ENCODE measurements around the gene TAF11. TPM values are rescaled to one million over a fixed set of nuclear protein-coding genes. Genes with fewer than 3 reads are reported as not detected.
"Not testable (repeated sequence)": the region's sequence is repeated elsewhere in the genome, so short reads cannot be mapped to it uniquely, and the experiment has no call there.

The TAF11 gene
- total and polyA plus RNA-seq, 2 donors (not counting 3 experiments of a cell fraction or from before 2014, with no cell fraction given) = 30.7 to 37.1 TPM

- FAIRE-seq = no peak
Measured at GRCh38 chr6:34884996-34885395, 2.8 kb downstream of the TAF11 start.

GRCh38 chr6:34884073-34884472 is 3.8 kb downstream of the TAF11 start:
- peaks cover 11% of the 10 kb centered on the region for H3K4me1 ChIP-seq (ENCODE audit: control insufficient read depth, extremely low read depth, insufficient read depth, low read length)
- DNase-seq (ENCODE audit: low read depth, low spot score); H3K27ac ChIP-seq (ENCODE audit: insufficient read depth, low read depth, low read length); H3K4me3 ChIP-seq (replicated peaks in 1 of 3; ENCODE audit: insufficient read depth in 1 of 3, low read depth in 1 of 3, low read length in 3 of 3); BruUV-seq (replicated peaks); dilution Hi-C loops (cut with MboI; ENCODE audit: extremely low pct_ligation_motif_present, low sequenced_read_pairs); H2AFZ ChIP-seq (ENCODE audit: low read depth, low read length); H3K27me3 ChIP-seq (ENCODE audit: control insufficient read depth in 2 of 2, insufficient read depth in 2 of 2, low read length in 2 of 2); H3K9ac ChIP-seq (replicated peaks; ENCODE audit: extremely low read depth, insufficient read depth, low read length); POLR2A ChIA-PET; H4K20me1 ChIP-seq (replicated peaks; ENCODE audit: control insufficient read depth, extremely low read depth, insufficient read depth, low read length); FAIRE-seq; H3K4me2 ChIP-seq (ENCODE audit: insufficient read depth, low read length); H3K9me1 ChIP-seq (replicated peaks; ENCODE audit: control insufficient read depth, extremely low read depth, insufficient read depth, low read length); H3K9me3 ChIP-seq (replicated peaks; ENCODE audit: control insufficient read depth, insufficient read depth, low read length); intact Hi-C loops (cut with micrococcal nuclease); CTCF ChIA-PET: not testable (repeated sequence)
- peaks cover 35% of the 10 kb centered on the region for H3K79me2 ChIP-seq (ENCODE audit: control insufficient read depth, insufficient read depth, low read length)
- peaks cover 0 to 11% of the 10 kb centered on the region in 2 experiments for H3K36me3 ChIP-seq (ENCODE audit: control insufficient read depth in 2 of 2, extremely low read depth in 1 of 2, insufficient read depth in 2 of 2, low read length in 2 of 2)

More at GRCh38 chr6:34884996-34885395, 2.8 kb downstream of the TAF11 start:
- Histone ChIP-seq H3K9me3 (replicated peaks; ENCODE audit: control insufficient read depth, insufficient read depth, low read length) (no peaks in the 10 kb centered on the region), H3K9ac (replicated peaks; ENCODE audit: extremely low read depth, insufficient read depth, low read length) (no peak overlapping the region), H2AFZ (ENCODE audit: low read depth, low read length) (no peak overlapping the region), H3K36me3 (ENCODE audit: control insufficient read depth in 2 of 2, extremely low read depth in 1 of 2, insufficient read depth in 2 of 2, low read length in 2 of 2) (peaks cover 0 to 5% of the 10 kb centered on the region in 2 experiments), H4K20me1 (replicated peaks; ENCODE audit: control insufficient read depth, extremely low read depth, insufficient read depth, low read length) (no peaks in the 10 kb centered on the region), H3K4me1 (ENCODE audit: control insufficient read depth, extremely low read depth, insufficient read depth, low read length) (peaks cover 14% of the 10 kb centered on the region), H3K4me2 (ENCODE audit: insufficient read depth, low read length) (no peak overlapping the region), H3K9me1 (replicated peaks; ENCODE audit: control insufficient read depth, extremely low read depth, insufficient read depth, low read length) (no peaks in the 10 kb centered on the region), H3K27me3 (ENCODE audit: control insufficient read depth in 2 of 2, insufficient read depth in 2 of 2, low read length in 2 of 2) (no peaks in the 10 kb centered on the region), H3K79me2 (ENCODE audit: control insufficient read depth, insufficient read depth, low read length) (peaks cover 35% of the 10 kb centered on the region), H3K4me3 (replicated peaks in 1 of 3; ENCODE audit: insufficient read depth in 1 of 3, low read depth in 1 of 3, low read length in 3 of 3) (no peak overlapping the region), H3K27ac (ENCODE audit: insufficient read depth, low read depth, low read length) (no peak overlapping the region)
- dilution Hi-C loops (cut with MboI; ENCODE audit: extremely low pct_ligation_motif_present, low sequenced_read_pairs) = no loop called here
- CTCF ChIA-PET = interaction anchor here (0.7 to 1.3 kb wide), 2 partner anchors 93 to 425 kb away, joined by 3 to 4 read pairs; partner anchors contain the start of gene BLTP3A
- no peak for DNase-seq (ENCODE audit: low read depth, low spot score)
- TF ChIP-seq MAX (IDR thresholded peaks at IDR 0.05; ENCODE audit: insufficient read depth, insufficient read length) = no peak
- TF ChIP-seq GATA2 (IDR thresholded peaks at IDR 0.05; ENCODE audit: insufficient read depth, insufficient read length, low read depth, low read length) = no peak
- POLR2A ChIA-PET = no interaction called here
- BruUV-seq (replicated peaks) = no TSS peak
- intact Hi-C loops (cut with micrococcal nuclease) = no loop called here

Measured in endothelial cell of umbilical vein (primary cell).